RWPE2 (cell line): ENCODE data around the gene POU2AF1.

Source experiments
- ATAC-seq: fragments of 200-7000 bp; cut with Tn5 transposase; 3 replicates; pipeline ENCODE4 v1.9.1; 2021; ENCODE audit warnings: low read depth
- DNase-seq: peaks from one replicate; pipeline ENCODE4 v3.0.0-alpha.2; 2020; ENCODE audit warnings: low spot score
- H3K27ac ChIP-seq: fragments of 450-650 bp; 2 replicates; pipeline ENCODE4 v1.5.1; 2017; ENCODE audit warnings: mild to moderate bottlenecking; ENCODE audit not compliant: poor library complexity, severe bottlenecking
- H3K27me3 ChIP-seq: fragments of 250-450 bp; sonication (Bioruptor Pico); 2 replicates; pipeline ENCODE4 v1.5.1; 2021; ENCODE audit warnings: mild to moderate bottlenecking, moderate library complexity; ENCODE audit not compliant: insufficient read depth, poor library complexity, severe bottlenecking
- H3K36me3 ChIP-seq: fragments of 250-450 bp; sonication (Bioruptor Pico); 2 replicates; pipeline ENCODE4 v1.5.1; 2020; ENCODE audit warnings: low read depth, mild to moderate bottlenecking, moderate library complexity
- H3K4me1 ChIP-seq: fragments of 250-450 bp; sonication (Bioruptor Pico); 2 replicates; pipeline ENCODE4 v1.5.1; 2021; ENCODE audit warnings: mild to moderate bottlenecking, moderate library complexity; ENCODE audit not compliant: insufficient read depth, poor library complexity, severe bottlenecking
- H3K4me3 ChIP-seq: fragments of 250-450 bp; sonication (Bioruptor Pico); 2 replicates; pipeline ENCODE4 v1.5.1; 2021; ENCODE audit warnings: mild to moderate bottlenecking, moderate library complexity; ENCODE audit not compliant: severe bottlenecking
- H3K9me3 ChIP-seq: fragments of 250-450 bp; sonication (Bioruptor Pico); 2 replicates; pipeline ENCODE4 v1.5.1; 2021; ENCODE audit warnings: mild to moderate bottlenecking, moderate library complexity; ENCODE audit not compliant: severe bottlenecking
- TF ChIP-seq, protein P1 (sequence below): fragments of 450-650 bp; IDR thresholded peaks from one replicate; pipeline ENCODE4 v1.5.1; 2017; ENCODE audit warnings: mild to moderate bottlenecking, moderate library complexity; ENCODE audit not compliant: poor library complexity, severe bottlenecking

Gene POU2AF1

DNA sequence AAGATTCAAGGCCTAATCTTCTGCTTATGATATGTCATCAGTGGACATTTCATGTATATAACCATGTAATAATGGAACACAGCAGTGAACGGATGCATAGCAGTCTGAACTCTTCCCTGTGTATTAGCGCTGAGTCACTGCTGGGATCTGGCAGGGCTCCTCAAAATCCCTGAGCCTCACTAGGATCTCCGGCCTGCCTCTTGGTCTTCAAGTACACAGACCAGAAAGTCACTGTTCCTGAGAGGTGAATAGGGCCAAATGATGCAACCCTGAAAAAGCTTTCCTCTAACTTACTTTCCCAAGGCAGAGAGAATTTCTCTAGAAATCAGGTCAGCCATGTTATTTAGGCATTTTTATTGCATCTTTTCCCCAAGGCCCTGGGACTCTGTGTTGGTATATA is 35.0 kb downstream of the POU2AF1 start:
- Histone ChIP-seq H3K4me3 (no peak overlapping the region), H3K4me1 (no peaks in the 10 kb centered on the region), H3K36me3 (no peaks in the 10 kb centered on the region), H3K27me3 (no peaks in the 10 kb centered on the region), H3K9me3 (no peaks in the 10 kb centered on the region), H3K27ac (no peak overlapping the region)
- ATAC-seq = no peak
- DNase-seq = no peak
- TF ChIP-seq, protein P1, sequence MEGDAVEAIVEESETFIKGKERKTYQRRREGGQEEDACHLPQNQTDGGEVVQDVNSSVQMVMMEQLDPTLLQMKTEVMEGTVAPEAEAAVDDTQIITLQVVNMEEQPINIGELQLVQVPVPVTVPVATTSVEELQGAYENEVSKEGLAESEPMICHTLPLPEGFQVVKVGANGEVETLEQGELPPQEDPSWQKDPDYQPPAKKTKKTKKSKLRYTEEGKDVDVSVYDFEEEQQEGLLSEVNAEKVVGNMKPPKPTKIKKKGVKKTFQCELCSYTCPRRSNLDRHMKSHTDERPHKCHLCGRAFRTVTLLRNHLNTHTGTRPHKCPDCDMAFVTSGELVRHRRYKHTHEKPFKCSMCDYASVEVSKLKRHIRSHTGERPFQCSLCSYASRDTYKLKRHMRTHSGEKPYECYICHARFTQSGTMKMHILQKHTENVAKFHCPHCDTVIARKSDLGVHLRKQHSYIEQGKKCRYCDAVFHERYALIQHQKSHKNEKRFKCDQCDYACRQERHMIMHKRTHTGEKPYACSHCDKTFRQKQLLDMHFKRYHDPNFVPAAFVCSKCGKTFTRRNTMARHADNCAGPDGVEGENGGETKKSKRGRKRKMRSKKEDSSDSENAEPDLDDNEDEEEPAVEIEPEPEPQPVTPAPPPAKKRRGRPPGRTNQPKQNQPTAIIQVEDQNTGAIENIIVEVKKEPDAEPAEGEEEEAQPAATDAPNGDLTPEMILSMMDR = no peak

DNA sequence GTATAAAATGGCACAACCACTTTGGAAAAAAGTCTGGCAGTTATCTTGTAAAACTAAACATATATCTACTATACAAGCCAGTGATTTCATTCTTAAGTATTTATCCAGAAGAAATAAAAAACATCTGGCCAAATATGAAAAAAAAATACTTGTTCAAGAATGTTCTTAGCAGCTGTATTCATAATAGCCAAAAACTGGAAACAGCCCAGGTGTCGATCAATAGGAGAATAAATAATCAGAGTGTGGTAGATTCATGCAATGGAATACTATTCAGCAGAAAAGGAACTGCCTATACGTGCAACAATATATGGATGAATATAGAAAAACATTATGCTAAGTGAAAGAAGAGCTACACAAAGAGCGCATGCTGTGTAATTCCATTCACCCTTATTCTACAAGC is 36.7 kb downstream of the POU2AF1 start:
- H3K4me1 ChIP-seq = no peaks in the 10 kb centered on the region
- DNase-seq (no peak), ATAC-seq (no peak)
- TF ChIP-seq, protein P1 = no peak
- no peak overlapping the region for H3K27ac ChIP-seq
- no peaks in the 10 kb centered on the region for H3K9me3 ChIP-seq
- H3K36me3 ChIP-seq = no peaks in the 10 kb centered on the region
- no peaks in the 10 kb centered on the region for H3K27me3 ChIP-seq
- no peak overlapping the region for H3K4me3 ChIP-seq

DNA sequence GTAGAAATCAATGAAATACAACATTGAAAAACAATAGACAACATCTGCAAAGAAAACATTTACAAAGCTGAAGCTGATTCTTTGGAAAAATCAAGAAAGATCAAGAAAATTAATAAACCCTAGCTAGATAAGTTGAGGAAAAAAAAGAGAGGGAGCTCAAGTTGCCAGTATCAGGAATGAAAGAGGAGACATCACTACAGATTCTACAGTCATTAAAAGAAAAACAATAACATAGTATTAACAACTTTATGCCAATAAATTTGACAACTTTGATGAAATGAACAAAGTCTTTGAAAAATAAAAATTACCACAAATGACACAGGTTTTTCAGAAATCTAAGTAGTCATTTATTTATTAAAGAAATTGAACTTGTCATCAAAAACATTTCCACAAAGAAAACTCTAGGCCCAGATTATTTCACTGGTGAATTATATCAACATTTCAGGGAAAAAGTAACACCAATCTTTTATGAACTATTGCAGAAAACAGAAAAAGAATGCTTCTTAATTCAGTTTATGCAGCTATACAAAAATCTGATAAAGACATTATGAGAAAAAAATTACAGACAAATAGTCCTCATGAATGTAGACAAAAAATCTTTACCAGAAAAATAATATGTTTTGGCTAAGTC is 39.2 kb downstream of the POU2AF1 start:
- Histone ChIP-seq H3K4me3 (no peak overlapping the region), H3K4me1 (no peaks in the 10 kb centered on the region), H3K27me3 (no peaks in the 10 kb centered on the region), H3K36me3 (no peaks in the 10 kb centered on the region), H3K27ac (no peak overlapping the region), H3K9me3 (no peaks in the 10 kb centered on the region)
- ATAC-seq (no peak), DNase-seq (no peak)
- TF ChIP-seq, protein P1 = no peak

DNA sequence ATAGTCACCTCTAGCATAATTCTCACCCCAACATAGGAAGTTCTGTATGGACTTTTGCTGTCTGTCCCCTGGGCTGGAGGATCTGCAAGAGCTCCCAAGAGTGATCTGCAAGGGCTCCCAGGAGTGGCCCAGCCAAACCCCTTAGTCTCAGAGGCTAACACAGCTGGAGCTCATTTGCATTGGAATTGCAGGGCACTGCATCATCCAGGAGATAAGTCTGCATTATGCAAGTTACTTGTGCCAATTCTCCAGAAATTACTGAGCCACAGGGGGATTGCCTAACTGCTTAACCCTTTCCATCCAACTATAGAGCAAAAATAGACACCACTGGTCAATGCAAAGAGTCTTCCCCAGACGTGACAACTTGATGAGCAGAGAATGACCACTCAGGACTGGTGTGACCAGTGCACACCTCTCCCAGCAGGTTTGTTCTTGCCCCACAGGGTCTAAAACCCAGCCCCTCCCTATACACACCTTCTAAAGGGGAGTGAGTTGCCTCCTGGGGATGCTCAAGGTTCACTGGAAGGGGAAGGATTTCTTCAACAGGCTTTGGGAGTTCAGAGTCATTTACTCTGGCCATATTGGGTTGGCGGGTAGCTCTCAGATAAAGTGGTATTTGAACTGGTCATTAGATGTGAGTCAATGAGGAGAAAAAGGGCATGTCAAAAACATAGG is 42.4 kb downstream of the POU2AF1 start:
- Histone ChIP-seq H3K4me1 (no peaks in the 10 kb centered on the region), H3K36me3 (no peaks in the 10 kb centered on the region), H3K9me3 (no peaks in the 10 kb centered on the region), H3K27ac (no peak overlapping the region), H3K27me3 (no peaks in the 10 kb centered on the region), H3K4me3 (no peak overlapping the region)
- DNase-seq (no peak), ATAC-seq (0 out of 3 replicates have a peak, but pooled peaks have one; percentile 21)
- TF ChIP-seq, protein P1 = no peak

DNA sequence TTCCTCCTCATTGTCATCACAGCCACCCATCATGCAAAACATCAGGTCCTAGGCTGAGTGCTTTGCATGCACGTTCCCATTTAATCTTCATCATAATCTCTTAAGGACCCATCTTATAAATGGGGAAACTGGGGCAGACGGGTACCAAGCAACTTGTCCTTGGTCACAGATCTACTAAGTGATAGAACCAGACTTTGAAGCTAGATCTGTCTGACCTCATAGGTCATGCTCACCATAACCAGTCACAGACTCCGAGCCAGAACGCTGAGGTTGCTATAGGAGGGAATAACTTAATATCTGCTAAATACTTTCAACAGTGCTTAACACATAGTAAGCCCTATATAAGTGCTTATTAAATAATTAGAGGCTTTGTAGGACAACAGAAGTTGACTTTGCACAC is 43.0 kb downstream of the POU2AF1 start:
- Histone ChIP-seq H3K4me1 (no peaks in the 10 kb centered on the region), H3K4me3 (no peak overlapping the region), H3K36me3 (no peaks in the 10 kb centered on the region), H3K27ac (no peak overlapping the region), H3K27me3 (no peaks in the 10 kb centered on the region), H3K9me3 (no peaks in the 10 kb centered on the region)
- TF ChIP-seq, protein P1 = no peak
- ATAC-seq = no peak
- no peak for DNase-seq
